GM23338 (cell line): ENCODE data around the gene DAPK3.

ENCODE experiments used
- CREB1 ChIP-seq: fragments of 250-450 bp; sonication (Bioruptor Pico); IDR thresholded peaks from 2 replicates; pipeline ENCODE4 v1.5.0; 2020; ENCODE audit warnings: low read depth, mild to moderate bottlenecking, moderate library complexity
- CTCF ChIP-seq, 2 experiments: fragments of 200-600 bp in 1 of 2; sonication (generic) in 1 of 2; conservative IDR thresholded peaks; 2 replicates each; pipeline versions ENCODE4 v1.5.1 to v1.6.1; 2016 to 2017; ENCODE audit warnings: antibody characterized with exemption in 2 of 2, low read depth in 2 of 2, mild to moderate bottlenecking in 2 of 2, moderate library complexity in 1 of 2
- EZH2 ChIP-seq: fragments of 200-600 bp; sonication (generic); IDR thresholded peaks from one replicate; pipeline ENCODE4 v1.8.0; 2017; ENCODE audit warnings: antibody characterized with exemption, mild to moderate bottlenecking, low read depth; ENCODE audit not compliant: unreplicated experiment
- EZH2phosphoT487 ChIP-seq: fragments of 200-600 bp; sonication (generic); IDR thresholded peaks from one replicate; pipeline ENCODE4 v1.8.1; 2018; ENCODE audit warnings: antibody characterized with exemption; ENCODE audit not compliant: unreplicated experiment
- JUNB ChIP-seq: IDR thresholded peaks from one replicate; pipeline ENCODE4 v1.6.1; 2016; ENCODE audit warnings: antibody characterized with exemption; ENCODE audit not compliant: unreplicated experiment
- NANOG ChIP-seq: IDR thresholded peaks from 2 replicates; pipeline ENCODE4 v1.6.1; 2016; ENCODE audit warnings: antibody characterized with exemption, borderline replicate concordance
- POLR2AphosphoS5 ChIP-seq: IDR thresholded peaks from 2 replicates; pipeline ENCODE4 v1.6.1; 2016; ENCODE audit warnings: antibody characterized with exemption, low read depth
- ZNF114 ChIP-seq: fragments of 250-450 bp; sonication (Bioruptor Pico); IDR thresholded peaks from 2 replicates; pipeline ENCODE4 v1.5.0; 2020; ENCODE audit warnings: mild to moderate bottlenecking, moderate library complexity
- ZNF331 ChIP-seq: fragments of 250-450 bp; sonication (Bioruptor Pico); IDR thresholded peaks from 2 replicates; pipeline ENCODE4 v1.5.0; 2020; ENCODE audit warnings: low read depth, mild to moderate bottlenecking, moderate library complexity
- ZNF462 ChIP-seq: fragments of 250-450 bp; sonication (Bioruptor Pico); IDR thresholded peaks from 2 replicates; pipeline ENCODE4 v1.5.0; 2020; ENCODE audit warnings: mild to moderate bottlenecking, moderate library complexity
- TF ChIP-seq, protein P1 (sequence below): IDR thresholded peaks from one replicate; pipeline ENCODE4 v1.6.1; 2018; ENCODE audit warnings: antibody characterized with exemption; ENCODE audit not compliant: unreplicated experiment

GRCh38 chr19:3959766-3960131, 11.2 kb downstream of the DAPK3 start:
- TF ChIP-seq CTCF (conservative IDR thresholded peaks at IDR 0.05; ENCODE audit: low read depth in 2 of 2) (no peak), POLR2AphosphoS5 (no peak), EZH2phosphoT487 (no peak), EZH2 (no peak), CREB1 (no peak), NANOG (no peak), ZNF462 (CRISPR knock-in tag) (no peak), JUNB (no peak), ZNF331 (CRISPR knock-in tag) (no peak), ZNF114 (no peak)
- TF ChIP-seq, protein P1, sequence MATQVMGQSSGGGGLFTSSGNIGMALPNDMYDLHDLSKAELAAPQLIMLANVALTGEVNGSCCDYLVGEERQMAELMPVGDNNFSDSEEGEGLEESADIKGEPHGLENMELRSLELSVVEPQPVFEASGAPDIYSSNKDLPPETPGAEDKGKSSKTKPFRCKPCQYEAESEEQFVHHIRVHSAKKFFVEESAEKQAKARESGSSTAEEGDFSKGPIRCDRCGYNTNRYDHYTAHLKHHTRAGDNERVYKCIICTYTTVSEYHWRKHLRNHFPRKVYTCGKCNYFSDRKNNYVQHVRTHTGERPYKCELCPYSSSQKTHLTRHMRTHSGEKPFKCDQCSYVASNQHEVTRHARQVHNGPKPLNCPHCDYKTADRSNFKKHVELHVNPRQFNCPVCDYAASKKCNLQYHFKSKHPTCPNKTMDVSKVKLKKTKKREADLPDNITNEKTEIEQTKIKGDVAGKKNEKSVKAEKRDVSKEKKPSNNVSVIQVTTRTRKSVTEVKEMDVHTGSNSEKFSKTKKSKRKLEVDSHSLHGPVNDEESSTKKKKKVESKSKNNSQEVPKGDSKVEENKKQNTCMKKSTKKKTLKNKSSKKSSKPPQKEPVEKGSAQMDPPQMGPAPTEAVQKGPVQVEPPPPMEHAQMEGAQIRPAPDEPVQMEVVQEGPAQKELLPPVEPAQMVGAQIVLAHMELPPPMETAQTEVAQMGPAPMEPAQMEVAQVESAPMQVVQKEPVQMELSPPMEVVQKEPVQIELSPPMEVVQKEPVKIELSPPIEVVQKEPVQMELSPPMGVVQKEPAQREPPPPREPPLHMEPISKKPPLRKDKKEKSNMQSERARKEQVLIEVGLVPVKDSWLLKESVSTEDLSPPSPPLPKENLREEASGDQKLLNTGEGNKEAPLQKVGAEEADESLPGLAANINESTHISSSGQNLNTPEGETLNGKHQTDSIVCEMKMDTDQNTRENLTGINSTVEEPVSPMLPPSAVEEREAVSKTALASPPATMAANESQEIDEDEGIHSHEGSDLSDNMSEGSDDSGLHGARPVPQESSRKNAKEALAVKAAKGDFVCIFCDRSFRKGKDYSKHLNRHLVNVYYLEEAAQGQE: no peak
